ENCODE data around the gene HDDC2.

DNA sequence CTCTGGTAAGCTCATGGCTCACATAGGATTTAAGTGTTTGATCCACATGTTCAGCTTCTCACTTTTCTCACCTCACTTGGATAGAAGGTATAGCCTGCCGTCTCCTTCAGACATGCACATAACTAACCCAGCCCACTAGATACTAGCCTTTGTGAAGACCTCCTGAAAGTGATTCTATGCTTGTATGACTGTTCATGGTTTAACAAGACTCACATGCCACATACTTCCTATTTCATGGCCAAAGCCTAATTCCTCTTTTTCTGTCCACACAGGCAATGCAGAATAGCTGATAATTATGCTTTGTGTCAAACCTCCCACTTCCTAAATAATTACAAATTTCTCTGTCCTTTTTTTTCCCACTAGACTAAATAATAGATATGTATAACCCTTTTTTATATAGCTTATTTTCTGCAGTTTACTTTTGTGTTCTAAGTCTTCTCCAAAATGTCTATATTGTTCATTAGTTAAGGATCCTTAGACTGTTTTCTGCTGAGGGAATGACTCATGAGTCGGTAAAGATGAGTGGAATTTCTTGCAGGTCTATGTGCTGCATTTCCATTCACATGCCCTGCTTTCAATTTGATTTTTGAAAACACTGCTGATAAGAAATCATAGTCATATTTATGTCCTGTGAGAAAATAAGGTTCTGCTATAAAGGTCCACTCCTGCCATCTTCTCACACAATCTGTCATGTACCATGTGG is 43.0 kb downstream of the HDDC2 start:
- no peak for TF ChIP-seq POLR2A (IDR thresholded peaks at IDR 0.05)
- TF ChIP-seq, protein P1, sequence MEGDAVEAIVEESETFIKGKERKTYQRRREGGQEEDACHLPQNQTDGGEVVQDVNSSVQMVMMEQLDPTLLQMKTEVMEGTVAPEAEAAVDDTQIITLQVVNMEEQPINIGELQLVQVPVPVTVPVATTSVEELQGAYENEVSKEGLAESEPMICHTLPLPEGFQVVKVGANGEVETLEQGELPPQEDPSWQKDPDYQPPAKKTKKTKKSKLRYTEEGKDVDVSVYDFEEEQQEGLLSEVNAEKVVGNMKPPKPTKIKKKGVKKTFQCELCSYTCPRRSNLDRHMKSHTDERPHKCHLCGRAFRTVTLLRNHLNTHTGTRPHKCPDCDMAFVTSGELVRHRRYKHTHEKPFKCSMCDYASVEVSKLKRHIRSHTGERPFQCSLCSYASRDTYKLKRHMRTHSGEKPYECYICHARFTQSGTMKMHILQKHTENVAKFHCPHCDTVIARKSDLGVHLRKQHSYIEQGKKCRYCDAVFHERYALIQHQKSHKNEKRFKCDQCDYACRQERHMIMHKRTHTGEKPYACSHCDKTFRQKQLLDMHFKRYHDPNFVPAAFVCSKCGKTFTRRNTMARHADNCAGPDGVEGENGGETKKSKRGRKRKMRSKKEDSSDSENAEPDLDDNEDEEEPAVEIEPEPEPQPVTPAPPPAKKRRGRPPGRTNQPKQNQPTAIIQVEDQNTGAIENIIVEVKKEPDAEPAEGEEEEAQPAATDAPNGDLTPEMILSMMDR (IDR thresholded peaks at IDR 0.05) = no peak
- TF ChIP-seq EP300 (IDR thresholded peaks at IDR 0.05) = no peak
